Renal pelvis (tissue), 4 donors: ENCODE data around the gene PKP3. TPM values are rescaled to one million over a fixed set of nuclear protein-coding genes. Genes with fewer than 3 reads are reported as not detected.
"Not testable (repeated sequence)": the region's sequence is repeated elsewhere in the genome, so short reads cannot be mapped to it uniquely, and the experiment has no call there.

Experiments
- DNase-seq: peaks from one replicate; pipeline ENCODE4 v3.0.0-alpha.2; 2013
- polyA plus RNA-seq, 3 donors: library from polyadenylated mRNA; unstranded; fragments of 120-200 nt; gene quantifications; one replicate each; pipeline ENCODE4 v1.2.1, GENCODE V29; 2013; ENCODE audit not compliant: insufficient read length in 3 of 3

The PKP3 gene
- polyA plus RNA-seq, 3 donors, result 6.5 to 7.0 (median 6.7) TPM

DNA sequence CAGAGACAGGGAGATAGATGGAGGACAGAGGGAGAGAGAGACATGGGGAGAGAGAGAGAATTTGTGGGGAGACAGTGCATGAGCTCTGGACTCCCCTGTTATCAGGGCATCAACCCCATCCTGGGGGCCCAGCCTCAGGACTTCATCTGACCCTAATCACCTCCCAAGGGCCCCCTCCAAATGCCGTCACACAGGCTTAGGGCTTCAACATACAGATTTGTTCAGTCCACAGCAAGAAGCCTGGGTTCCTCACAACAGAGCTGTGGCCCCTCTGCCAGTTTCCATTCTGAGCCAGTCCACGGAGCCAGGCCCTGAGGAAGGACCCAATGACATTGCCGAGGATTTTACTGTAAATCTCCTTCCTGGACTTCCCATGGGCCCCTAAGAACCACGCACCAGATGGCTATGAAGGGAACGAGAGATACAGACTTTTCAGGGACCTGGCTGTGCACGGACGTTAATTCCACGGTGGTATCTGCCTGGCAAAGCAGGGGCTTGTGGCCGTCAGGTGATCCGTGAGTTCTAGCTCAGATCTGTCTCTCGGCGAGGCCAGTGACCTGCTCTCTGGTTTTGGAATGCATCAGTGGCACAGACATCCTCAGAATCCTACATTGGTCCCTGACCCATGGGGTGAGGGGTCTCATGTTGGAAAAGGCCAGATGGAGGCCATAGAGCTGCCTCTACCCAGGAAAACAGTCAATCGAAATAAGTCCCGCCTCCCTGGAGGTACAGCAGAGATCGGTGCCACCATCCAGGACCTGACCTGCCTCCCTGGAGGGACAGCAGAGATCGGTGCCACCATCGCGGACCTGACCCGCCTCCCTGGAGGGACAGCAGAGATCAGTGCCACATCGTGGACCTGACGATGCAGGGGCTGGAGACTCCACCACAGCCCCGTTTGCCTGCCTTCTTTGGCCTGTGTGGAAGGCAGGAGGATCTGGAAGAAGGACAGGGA lies 33.4 kb upstream of the PKP3 start:
- no peak for DNase-seq

DNA sequence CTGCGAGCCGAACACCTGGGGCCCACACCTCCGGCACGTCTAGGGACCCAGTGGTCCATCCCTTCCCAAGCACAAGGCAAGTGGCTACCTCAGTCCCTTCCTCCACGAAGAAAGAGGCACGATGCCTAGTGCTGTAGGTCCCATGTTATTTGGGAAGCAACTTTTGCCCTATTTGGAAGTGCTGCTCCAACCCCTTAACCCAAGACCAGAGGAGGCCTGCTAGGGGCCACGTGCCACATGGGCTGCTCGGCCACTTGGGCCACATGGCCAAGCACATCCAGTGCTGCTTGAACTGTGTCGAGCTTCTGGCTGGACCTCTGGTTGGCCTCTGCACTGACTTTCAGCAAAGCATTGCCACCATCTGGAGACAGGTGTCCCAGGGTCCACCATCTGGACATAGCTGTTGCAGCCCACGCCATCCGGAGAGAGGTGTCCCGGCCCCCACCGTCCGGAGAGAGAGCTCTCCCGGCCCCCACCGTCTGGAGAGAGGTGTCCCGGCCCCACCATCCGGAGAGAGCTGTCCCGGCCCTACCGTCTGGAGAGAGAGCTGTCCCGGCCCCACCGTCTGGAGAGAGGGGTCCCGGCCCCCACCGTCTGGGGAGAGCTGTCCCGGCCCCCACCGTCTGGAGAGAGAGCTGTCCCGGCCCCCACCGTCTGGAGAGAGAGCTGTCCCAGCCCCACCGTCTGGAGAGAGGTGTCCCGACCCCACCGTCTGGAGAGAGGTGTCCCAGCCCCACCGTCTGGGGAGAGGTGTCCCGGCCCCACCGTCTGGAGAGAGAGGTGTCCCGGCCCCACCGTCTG lies 31.2 kb upstream of the PKP3 start:
- no peak for DNase-seq

DNA sequence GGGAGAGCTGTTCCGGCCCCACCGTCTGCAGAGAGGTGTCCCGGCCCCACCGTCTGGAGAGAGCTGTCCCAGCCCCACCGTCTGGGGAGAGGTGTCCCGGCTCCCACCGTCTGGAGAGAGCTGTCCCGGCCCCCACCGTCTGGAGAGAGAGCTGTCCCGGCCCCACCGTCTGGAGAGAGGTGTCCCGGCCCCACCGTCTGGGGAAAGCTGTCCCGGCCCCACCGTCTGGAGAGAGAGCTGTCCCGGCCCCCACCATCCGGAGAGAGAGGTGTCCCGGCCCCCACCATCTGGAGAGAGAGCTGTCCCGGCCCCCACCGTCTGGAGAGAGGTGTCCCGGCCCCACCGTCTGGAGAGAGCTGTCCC lies 30.6 kb upstream of the PKP3 start:
- not testable (repeated sequence) for DNase-seq

DNA sequence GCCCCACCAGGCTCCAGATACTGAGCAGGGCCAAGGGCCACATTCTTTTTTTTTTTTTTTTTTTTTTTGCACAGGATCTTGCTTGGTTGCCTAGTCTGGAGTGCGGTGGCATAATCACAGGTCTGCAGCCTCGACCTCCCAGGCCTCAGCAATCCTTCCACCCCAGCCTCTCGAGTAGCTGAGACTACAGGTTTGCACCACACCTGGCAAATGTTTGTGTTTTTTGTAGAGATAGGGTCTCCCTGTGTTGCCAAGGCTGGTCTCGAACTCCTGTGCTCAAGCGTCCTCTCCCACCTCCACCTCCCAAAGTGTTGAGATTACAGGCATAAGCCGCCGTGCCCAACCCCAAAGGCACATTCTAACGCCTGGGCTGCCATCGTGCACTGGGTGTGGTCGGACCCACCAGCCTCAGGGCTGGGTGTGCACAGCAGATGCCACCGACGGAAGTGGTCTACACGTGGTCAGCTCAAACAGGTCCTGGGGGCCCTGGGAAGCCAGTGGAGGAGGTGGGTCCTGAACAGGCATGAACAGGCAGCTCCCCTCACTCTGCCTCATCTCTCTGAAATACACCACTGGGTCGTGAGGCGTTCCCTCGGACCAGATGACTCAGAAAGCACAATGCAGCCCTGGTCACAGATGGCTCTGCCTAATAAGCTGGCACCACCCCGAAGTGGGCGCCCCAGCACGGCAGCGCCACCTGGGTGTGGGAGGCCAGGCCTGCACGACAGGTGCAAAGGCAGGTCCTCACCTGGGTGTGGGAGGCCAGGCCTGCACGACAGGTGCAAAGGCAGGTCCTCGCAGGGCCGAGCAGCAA lies 29.9 kb upstream of the PKP3 start:
- no peak for DNase-seq

DNA sequence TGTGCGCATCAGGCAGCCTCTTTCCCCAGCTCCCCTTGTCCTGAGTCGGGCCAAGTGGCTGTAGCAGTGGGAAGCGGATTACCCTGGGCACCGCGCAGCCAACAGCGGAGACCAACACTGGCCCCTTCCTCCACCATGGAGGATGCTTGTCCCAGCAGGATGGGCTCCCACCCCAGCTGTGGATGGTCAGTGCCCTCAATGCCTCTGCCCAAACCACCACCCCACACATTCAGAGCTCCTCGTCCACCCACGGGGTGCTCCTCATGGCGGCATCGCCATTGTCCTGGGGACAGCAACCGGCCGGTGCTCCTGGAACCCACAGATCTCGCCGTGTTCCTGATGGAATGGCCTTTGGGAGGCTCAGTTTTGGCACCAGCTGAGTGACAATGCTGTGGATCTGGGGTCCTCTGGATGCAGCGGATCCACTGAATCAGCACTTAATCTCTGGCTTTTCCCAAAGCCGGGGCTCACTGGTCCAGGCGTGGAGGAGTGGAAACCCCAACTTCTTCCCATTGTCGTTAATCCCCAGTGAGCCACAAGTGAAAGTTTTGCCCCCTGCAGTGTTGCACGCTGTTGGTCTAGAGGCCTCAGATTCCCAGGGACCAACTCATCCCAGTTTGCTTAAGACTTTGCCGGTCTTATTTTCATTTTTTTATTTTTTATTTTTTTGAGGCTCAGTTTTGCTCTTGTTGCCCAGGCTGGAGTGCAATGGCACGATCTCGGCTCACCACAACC lies 28.9 kb upstream of the PKP3 start:
- no peak for DNase-seq

DNA sequence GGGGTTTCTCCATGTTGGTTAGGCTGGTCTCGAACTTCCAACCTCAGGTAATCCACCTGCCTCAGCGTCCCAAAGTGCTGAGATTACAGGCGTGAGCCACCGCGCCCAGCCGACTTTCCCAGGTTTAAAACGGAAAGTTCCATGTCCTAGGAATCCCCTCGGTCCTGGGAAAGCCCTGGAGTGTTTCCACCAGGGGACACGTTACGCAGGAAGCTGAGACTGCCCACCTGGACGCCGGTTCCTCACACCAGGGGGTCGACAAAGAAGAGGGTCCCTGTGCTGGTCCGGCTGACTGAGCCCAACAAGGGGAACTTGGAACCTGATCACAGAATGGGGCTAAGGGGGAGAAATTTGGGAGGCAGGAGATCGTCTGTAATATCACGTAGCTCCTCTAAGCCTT lies 28.2 kb upstream of the PKP3 start:
- DNase-seq, result no peak

DNA sequence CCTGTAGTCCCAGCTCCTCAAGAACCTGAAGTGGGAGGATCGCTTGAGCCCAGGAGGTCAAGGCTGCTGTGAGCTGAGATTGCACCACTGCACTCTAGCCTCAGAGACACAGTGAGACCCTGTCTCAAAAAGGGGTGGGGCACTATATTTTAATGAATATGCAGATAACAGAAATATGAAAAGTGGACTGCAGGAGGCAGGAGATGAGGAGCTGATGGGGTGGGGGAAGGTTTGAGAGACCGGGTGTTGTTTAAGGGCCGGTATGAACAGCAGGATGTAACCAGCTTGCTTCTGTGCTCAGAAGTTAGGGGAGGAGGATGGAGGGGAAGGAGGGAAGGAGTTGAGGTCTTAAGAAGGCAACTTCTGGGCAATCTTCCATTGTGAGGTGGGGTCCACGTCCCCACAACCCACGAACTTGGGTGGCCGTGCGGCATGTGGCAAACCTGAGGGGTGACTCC lies 26.0 kb upstream of the PKP3 start:
- DNase-seq, result no peak

- no peak for DNase-seq
Observed at GRCh38 chr11:368414-369335, 25.3 kb upstream of the PKP3 start.

DNA sequence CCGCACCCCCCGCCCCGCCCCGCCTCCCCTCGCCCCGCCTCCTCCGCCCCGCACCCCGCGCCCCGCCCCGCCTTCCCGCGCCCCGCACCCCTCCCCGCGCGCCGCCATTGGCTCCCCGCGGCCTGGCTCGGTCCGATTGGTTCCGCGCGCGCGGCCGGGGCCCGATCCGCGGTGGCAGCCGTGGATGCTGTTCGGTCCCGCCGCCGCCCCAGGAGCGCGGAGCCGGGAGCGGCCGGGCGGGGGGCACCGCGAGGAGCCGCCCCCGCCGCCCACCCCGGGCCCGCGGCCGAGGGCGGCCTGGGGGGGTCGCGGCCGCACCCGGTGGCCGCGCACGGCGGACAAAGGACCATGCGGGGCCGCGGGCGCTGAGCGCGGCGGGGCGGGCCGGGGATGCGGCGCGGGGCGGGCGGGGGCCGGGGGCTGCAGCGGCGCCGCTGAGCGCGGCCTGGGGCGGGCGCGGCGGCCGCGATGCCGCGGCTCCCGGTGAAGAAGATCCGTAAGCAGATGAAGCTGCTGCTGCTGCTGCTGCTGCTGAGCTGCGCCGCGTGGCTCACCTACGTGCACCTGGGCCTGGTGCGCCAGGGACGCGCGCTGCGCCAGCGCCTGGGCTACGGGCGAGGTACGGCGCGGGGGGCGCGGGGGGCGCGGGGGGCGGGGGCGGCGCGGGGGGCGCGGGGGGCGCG lies 24.5 kb upstream of the PKP3 start, which contains the start of gene B4GALNT4:
Gene B4GALNT4, plus strand, starts transcription at position 164 of the 683 bp plus-strand sequence. Its CDS starts 305 bp downstream, at position 469.
- DNase-seq, result no peak

- DNase-seq, result no peak
Observed at GRCh38 chr11:370070-370941, 23.7 kb upstream of the PKP3 start.

GRCh38 chr11:371051-371450 lies 23.0 kb upstream of the PKP3 start:
- DNase-seq, result no peak

DNA sequence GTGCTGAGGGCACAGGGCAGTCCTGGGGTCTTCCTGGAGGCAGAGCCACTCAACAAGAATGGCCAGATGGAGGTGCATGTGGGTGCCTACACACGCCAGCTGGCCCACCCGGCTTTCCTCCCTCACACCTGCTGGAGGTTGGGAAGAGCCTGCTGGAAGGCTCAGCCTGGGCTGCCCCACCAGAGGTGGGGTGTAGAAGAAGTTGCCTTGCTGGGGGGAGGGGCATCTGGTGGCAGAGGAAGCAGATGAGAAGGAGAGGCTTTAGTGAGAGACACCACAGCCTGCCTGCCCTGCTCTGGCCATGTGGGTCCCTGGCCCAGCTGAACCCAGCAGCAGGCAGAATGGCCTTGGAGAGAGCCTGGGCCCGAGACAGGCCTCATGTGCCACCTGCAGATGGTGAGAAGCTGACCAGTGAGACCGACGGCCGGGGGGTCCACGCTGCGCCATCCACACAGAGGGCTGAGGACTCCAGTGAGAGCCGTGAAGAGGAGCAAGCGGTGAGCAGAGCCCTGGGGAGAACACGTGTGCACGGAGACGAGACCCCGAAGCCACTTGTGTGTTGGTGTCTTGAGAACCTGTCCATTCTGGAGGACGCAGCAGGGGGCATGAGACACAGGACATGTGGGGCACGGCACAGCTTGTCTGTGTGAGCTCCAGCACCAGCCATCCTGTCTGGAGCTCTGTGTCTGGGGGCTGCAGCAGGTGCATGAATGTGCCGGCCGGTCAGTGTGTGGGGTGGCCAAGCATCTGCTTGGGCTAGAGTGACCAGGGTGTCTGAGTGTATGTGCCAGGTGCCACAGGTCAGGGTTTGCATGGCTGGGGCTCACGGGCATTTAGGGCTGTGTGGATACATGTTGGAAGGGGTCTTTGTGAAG lies 22.1 kb upstream of the PKP3 start:
- DNase-seq, result no peak

DNA sequence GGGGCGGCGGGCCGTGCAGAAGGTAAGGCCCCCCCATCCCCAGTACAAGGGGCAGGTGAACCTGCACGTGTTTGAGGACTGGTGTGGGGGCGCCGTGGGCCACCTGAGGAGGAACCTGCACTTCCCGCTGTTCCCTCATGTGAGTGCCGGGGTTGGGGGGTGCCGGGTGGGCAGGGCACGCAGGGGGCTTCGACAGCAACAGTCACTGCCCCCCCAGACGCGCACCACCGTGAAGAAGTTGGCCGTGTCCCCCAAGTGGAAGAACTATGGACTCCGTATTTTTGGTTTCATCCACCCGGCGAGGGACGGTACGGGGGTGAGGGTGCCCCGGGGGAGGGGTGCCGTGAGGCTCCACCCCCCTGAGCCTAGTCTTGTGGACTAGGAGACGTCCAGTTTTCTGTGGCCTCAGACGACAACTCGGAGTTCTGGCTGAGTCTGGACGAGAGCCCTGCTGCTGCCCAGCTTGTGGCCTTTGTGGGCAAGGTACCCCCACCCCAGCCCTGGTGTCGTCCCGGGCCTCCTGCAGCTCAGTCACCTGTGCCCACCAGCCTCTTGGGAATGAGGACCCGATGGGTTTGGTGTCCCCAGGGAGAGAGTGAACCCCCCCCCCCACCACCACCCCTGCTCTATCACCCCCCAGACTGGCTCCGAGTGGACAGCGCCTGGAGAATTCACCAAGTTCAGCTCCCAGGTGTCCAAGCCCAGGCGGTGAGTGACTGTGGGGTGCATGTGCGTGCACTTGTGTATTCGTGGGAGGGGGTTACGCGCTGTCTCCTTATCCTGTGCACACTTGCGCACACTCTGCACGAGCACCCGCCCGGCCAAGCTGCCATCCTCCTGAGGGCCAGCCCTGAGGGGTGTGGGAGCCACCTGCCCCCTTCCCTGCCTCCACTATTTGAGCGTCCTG lies 20.9 kb upstream of the PKP3 start:
- no peak for DNase-seq

GRCh38 chr11:373716-374551 lies 20.1 kb upstream of the PKP3 start:
- no peak for DNase-seq
